CD14-positive monocyte (primary cell): ENCODE data around the gene HSPA6. TPM values are rescaled to one million over a fixed set of nuclear protein-coding genes. Genes with fewer than 3 reads are reported as not detected.

ENCODE experiments used
- DNase-seq, 3 donors: peaks; one replicate each; pipeline ENCODE4 v3.0.0-alpha.2; 2011 to 2022
- H2AFZ ChIP-seq: 2 replicates; pipeline ENCODE4 v1.6.0; 2012; ENCODE audit warnings: mild to moderate bottlenecking, low read depth, low read length, inconsistent platforms; ENCODE audit not compliant: insufficient read depth, poor library complexity, severe bottlenecking
- H3K27ac ChIP-seq, 2 donors: 1 replicate in 1 of 2; 2 replicates in 1 of 2; pipeline ENCODE4 v1.5.1; 2012 to 2013; ENCODE audit warnings: low read length in 2 of 2, control low read depth in 1 of 2, inconsistent platforms in 1 of 2, low read depth in 1 of 2, mild to moderate bottlenecking in 1 of 2
- H3K27me3 ChIP-seq, 2 donors: one replicate each; pipeline versions ENCODE4 v1.6.0 to v1.6.1; 2011 to 2013; ENCODE audit warnings: low read length in 2 of 2; ENCODE audit not compliant: control insufficient read depth in 2 of 2, insufficient read depth in 2 of 2
- H3K36me3 ChIP-seq, 2 donors: replicated peaks in 1 of 2; 1 replicate in 1 of 2; 2 replicates in 1 of 2; pipeline versions ENCODE4 v1.5.1 to v1.6.1; 2012 to 2013; ENCODE audit warnings: low read length in 2 of 2, control low read depth in 1 of 2, inconsistent platforms in 1 of 2, mild to moderate bottlenecking in 1 of 2; ENCODE audit not compliant: insufficient read depth in 2 of 2, control insufficient read depth in 1 of 2
- H3K4me1 ChIP-seq, 2 donors: 1 replicate in 1 of 2; 2 replicates in 1 of 2; pipeline versions ENCODE4 v1.5.1 to v1.6.1; 2012 to 2013; ENCODE audit warnings: low read length in 2 of 2, control low read depth in 1 of 2, inconsistent platforms in 1 of 2, mild to moderate bottlenecking in 1 of 2, moderate library complexity in 1 of 2; ENCODE audit not compliant: insufficient read depth in 2 of 2, control insufficient read depth in 1 of 2
- H3K4me2 ChIP-seq: replicated peaks from 2 replicates; pipeline ENCODE3; 2012; ENCODE audit warnings: low read length, moderate library complexity, mild to moderate bottlenecking; ENCODE audit not compliant: poor library complexity, severe bottlenecking; ENCODE audit errors: extremely low read depth
- H3K4me3 ChIP-seq, 3 experiments: fragments of 200-600 bp in 1 of 3; sonication (generic) in 1 of 3; replicated peaks in 1 of 3; 1 replicate in 2 of 3; 2 replicates in 1 of 3; pipeline ENCODE4 v1.5.1; 2011 to 2013; ENCODE audit warnings: low read length in 3 of 3, mild to moderate bottlenecking in 3 of 3, control low read depth in 2 of 3, low read depth in 2 of 3, inconsistent platforms in 1 of 3, moderate library complexity in 1 of 3
- H3K79me2 ChIP-seq: 2 replicates; pipeline ENCODE4 v1.6.0; 2012; ENCODE audit warnings: mild to moderate bottlenecking, control low read depth, inconsistent platforms, low read length, moderate library complexity; ENCODE audit not compliant: insufficient read depth
- H3K9ac ChIP-seq: 2 replicates; pipeline ENCODE4 v1.6.0; 2017; ENCODE audit warnings: low read length, mild to moderate bottlenecking; ENCODE audit not compliant: insufficient read depth, poor library complexity, severe bottlenecking
- H3K9me3 ChIP-seq, 2 donors: replicated peaks in 1 of 2; 1 replicate in 1 of 2; 2 replicates in 1 of 2; pipeline versions ENCODE4 v1.5.1 to v1.6.1; 2012 to 2013; ENCODE audit warnings: low read length in 2 of 2, control low read depth in 1 of 2; ENCODE audit not compliant: control insufficient read depth in 1 of 2, insufficient read depth in 1 of 2
- H4K20me1 ChIP-seq: 2 replicates; pipeline ENCODE4 v1.6.0; 2012; ENCODE audit warnings: mild to moderate bottlenecking, low read length, control low read depth, moderate library complexity; ENCODE audit not compliant: insufficient read depth
- H3K27ac Mint-ChIP-seq, 7 donors: one replicate each; pipeline ENCODE4 v1.8.0; 2020; ENCODE audit warnings: mild to moderate bottlenecking in 7 of 7, mixed read lengths in 7 of 7, moderate library complexity in 6 of 7, inconsistent platforms in 2 of 7
- H3K27me3 Mint-ChIP-seq, 3 donors: one replicate each; pipeline ENCODE4 v1.8.0; 2021 to 2022; ENCODE audit warnings: low read depth in 3 of 3, mild to moderate bottlenecking in 3 of 3, mixed read lengths in 3 of 3, moderate library complexity in 3 of 3, inconsistent platforms in 1 of 3
- H3K36me3 Mint-ChIP-seq, 2 donors: one replicate each; pipeline ENCODE4 v1.8.0; 2020; ENCODE audit warnings: mixed read lengths in 2 of 2, inconsistent platforms in 1 of 2, mild to moderate bottlenecking in 1 of 2
- H3K4me1 Mint-ChIP-seq: one replicate; pipeline ENCODE4 v1.8.0; 2020; ENCODE audit warnings: mild to moderate bottlenecking, mixed read lengths
- H3K4me3 Mint-ChIP-seq, 2 donors: one replicate each; pipeline ENCODE4 v1.8.0; 2020; ENCODE audit warnings: mild to moderate bottlenecking in 2 of 2, mixed read lengths in 2 of 2, moderate library complexity in 1 of 2
- H3K9me3 Mint-ChIP-seq, 7 donors: one replicate each; pipeline ENCODE4 v1.8.0; 2020 to 2022; ENCODE audit warnings: mixed read lengths in 7 of 7, mild to moderate bottlenecking in 6 of 7, moderate library complexity in 6 of 7, inconsistent platforms in 2 of 7
- WGBS: methylation state at CpG from one replicate; pipeline ENCODE4 v1.1.5; 2013; ENCODE audit warnings: missing lambda C conversion rate; ENCODE audit not compliant: insufficient coverage; 5-methylcytosine and 5-hydroxymethylcytosine counted together
- intact Hi-C, 2 donors: fragments of 100-400 bp; cut with micrococcal nuclease; formaldehyde crosslinking; loops; one replicate each; pipeline versions ENCODE4 v1.15.0 to v1.15.1; 2023
- polyA plus RNA-seq, 3 donors: library from polyadenylated mRNA; depleted of rRNA in 1 of 3; unstranded in 2 of 3; stranded (reverse) in 1 of 3; fragments of 300-500 nt in 2 of 3; fragments of >200 nt in 1 of 3; fragmentation: Illumina TruSeq in 2 of 3; gene quantifications; 1 replicate in 2 of 3; 2 replicates in 1 of 3; pipeline ENCODE4 v1.2.3, GENCODE V29; 2012 to 2021
- TF ChIP-seq, protein P1 (sequence below): fragments of 200-600 bp; IDR thresholded peaks from one replicate; pipeline ENCODE4 v1.8.0; 2022; ENCODE audit warnings: antibody characterized with exemption, mild to moderate bottlenecking

Gene HSPA6
- polyA plus RNA-seq, 3 donors = 3.4 to 37.5 (median 19.3) TPM

DNA sequence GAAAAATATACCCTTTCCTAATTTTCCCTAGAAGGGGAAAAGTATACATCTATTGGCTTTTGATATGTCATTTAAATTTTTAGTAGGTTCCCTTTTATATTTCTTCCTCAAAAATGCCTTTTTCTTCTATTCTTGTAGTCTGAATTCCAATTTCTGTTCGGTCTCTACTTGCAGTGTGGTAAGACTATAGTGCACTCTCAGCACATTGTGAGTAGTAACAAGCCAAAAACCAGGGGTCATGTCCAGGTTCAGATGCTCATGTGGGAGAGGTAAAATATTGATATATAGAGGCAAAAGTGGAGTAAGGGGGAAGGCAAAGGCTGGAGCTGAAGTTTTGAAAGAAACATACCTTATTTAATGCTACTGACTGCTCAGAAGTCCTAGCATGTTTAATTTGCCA, 23.1 kb upstream of the HSPA6 start:
- 0% methylated on average over 1 of the region's 1 CpG for WGBS
- H3K27ac ChIP-seq = no peak overlapping the region
- H3K79me2 ChIP-seq = peaks cover 9% of the 10 kb centered on the region
- no peak for DNase-seq
- no peak overlapping the region for H3K9ac ChIP-seq
- no peaks in the 10 kb centered on the region for H3K36me3 ChIP-seq
- peaks cover 0 to 2% of the 10 kb centered on the region in 2 donors for H3K36me3 Mint-ChIP-seq
- no peak overlapping the region for H3K4me3 Mint-ChIP-seq
- intact Hi-C loops = no loop called here
- H3K4me3 ChIP-seq = no peak overlapping the region
- no peak overlapping the region for H2AFZ ChIP-seq
- TF ChIP-seq, protein P1, sequence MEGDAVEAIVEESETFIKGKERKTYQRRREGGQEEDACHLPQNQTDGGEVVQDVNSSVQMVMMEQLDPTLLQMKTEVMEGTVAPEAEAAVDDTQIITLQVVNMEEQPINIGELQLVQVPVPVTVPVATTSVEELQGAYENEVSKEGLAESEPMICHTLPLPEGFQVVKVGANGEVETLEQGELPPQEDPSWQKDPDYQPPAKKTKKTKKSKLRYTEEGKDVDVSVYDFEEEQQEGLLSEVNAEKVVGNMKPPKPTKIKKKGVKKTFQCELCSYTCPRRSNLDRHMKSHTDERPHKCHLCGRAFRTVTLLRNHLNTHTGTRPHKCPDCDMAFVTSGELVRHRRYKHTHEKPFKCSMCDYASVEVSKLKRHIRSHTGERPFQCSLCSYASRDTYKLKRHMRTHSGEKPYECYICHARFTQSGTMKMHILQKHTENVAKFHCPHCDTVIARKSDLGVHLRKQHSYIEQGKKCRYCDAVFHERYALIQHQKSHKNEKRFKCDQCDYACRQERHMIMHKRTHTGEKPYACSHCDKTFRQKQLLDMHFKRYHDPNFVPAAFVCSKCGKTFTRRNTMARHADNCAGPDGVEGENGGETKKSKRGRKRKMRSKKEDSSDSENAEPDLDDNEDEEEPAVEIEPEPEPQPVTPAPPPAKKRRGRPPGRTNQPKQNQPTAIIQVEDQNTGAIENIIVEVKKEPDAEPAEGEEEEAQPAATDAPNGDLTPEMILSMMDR = no peak
- no peaks in the 10 kb centered on the region for H3K9me3 Mint-ChIP-seq
- no peaks in the 10 kb centered on the region for H3K9me3 ChIP-seq
- peak overlapping the region in 1 of 7 donors; percentile 35 for H3K27ac Mint-ChIP-seq
- H3K4me2 ChIP-seq = no peak overlapping the region
- H3K27me3 ChIP-seq = no peaks in the 10 kb centered on the region
- peaks cover 49% of the 10 kb centered on the region for H3K4me1 Mint-ChIP-seq
- H3K4me1 ChIP-seq = peaks cover 54 to 58% of the 10 kb centered on the region in 2 donors
- peaks cover 0 to 1% (median 0%) of the 10 kb centered on the region in 3 donors for H3K27me3 Mint-ChIP-seq
- H4K20me1 ChIP-seq = no peaks in the 10 kb centered on the region

DNA sequence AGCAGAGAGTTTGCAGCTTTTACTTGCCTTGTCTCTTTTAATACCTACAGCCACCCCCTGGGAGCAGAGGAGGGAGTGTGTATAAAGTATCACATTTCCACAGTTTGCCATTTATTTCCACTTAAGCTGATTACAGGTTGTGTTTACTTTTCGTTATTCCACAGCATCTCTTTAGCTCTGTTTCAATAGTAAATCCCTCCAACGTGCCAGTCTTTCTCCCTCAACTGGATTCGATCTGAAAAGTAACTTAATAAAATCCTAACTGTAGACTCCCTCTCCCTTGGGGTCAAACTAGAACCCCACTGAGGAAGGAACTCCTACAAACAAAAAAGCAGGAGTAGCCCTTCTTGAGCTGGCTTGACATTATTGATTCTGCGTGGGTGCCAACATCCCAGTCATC, 22.2 kb upstream of the HSPA6 start:
- H3K4me1 ChIP-seq = peaks cover 57 to 66% of the 10 kb centered on the region in 2 donors
- no peaks in the 10 kb centered on the region for H3K9me3 ChIP-seq
- no peaks in the 10 kb centered on the region for H3K27me3 ChIP-seq
- Mint-ChIP-seq H3K36me3 (peaks cover 4 to 10% of the 10 kb centered on the region in 2 donors), H3K9me3 (no peaks in the 10 kb centered on the region), H3K4me3 (no peak overlapping the region), H3K27me3 (peaks cover 0 to 1% (median 0%) of the 10 kb centered on the region in 3 donors), H3K4me1 (peaks cover 58% of the 10 kb centered on the region), H3K27ac (no peak overlapping the region)
- H4K20me1 ChIP-seq = peaks cover 9% of the 10 kb centered on the region
- H3K36me3 ChIP-seq = peaks cover 0 to under 1% of the 10 kb centered on the region in 2 donors
- no peak overlapping the region for H2AFZ ChIP-seq
- H3K4me3 ChIP-seq = no peak overlapping the region
- H3K27ac ChIP-seq = no peak overlapping the region
- no peak overlapping the region for H3K9ac ChIP-seq
- WGBS = 100% methylated on average over 3 of the region's 4 CpGs
- peaks cover 18% of the 10 kb centered on the region for H3K79me2 ChIP-seq
- TF ChIP-seq, protein P1 = no peak
- no peak for DNase-seq
- no peak overlapping the region for H3K4me2 ChIP-seq
- intact Hi-C loops = no loop called here
